ENCODE results near the gene BCL2L2.

DNA sequence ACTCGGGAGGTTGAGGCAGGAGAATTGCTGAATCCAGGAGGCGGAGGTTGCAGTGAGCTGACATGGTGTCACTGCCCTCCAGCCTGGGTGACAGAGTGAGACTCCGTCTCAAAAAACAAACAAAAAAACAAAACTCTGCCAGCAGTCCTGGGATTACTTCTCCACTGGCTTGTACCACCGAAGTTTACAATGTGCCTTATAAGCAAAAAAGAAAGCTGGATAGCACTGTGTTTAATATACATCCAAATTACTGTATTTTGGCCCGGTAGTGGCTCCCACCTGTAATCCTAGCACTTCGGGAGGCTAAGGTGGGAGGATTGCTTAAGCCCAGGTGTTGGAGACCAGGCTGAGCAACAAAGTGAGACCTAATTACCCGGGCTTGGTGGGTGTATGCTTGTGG is 37.4 kb upstream of the BCL2L2 start:
- TF ChIP-seq, protein P1, sequence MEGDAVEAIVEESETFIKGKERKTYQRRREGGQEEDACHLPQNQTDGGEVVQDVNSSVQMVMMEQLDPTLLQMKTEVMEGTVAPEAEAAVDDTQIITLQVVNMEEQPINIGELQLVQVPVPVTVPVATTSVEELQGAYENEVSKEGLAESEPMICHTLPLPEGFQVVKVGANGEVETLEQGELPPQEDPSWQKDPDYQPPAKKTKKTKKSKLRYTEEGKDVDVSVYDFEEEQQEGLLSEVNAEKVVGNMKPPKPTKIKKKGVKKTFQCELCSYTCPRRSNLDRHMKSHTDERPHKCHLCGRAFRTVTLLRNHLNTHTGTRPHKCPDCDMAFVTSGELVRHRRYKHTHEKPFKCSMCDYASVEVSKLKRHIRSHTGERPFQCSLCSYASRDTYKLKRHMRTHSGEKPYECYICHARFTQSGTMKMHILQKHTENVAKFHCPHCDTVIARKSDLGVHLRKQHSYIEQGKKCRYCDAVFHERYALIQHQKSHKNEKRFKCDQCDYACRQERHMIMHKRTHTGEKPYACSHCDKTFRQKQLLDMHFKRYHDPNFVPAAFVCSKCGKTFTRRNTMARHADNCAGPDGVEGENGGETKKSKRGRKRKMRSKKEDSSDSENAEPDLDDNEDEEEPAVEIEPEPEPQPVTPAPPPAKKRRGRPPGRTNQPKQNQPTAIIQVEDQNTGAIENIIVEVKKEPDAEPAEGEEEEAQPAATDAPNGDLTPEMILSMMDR (IDR thresholded peaks at IDR 0.05; ENCODE audit: low read depth, low read length): no peak
- TF ChIP-seq POLR2A (IDR thresholded peaks at IDR 0.05; ENCODE audit: extremely low read depth, insufficient read length): no peak
- TF ChIP-seq, protein P2, sequence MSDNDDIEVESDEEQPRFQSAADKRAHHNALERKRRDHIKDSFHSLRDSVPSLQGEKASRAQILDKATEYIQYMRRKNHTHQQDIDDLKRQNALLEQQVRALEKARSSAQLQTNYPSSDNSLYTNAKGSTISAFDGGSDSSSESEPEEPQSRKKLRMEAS (IDR thresholded peaks at IDR 0.05; ENCODE audit: low read depth, low read length): no peak

Data from NB4 (cell line).